ENCODE results near the gene FARSB. TPM values are rescaled to one million over a fixed set of nuclear protein-coding genes. Genes with fewer than 3 reads are reported as not detected.
"Not testable (repeated sequence)": the region's sequence is repeated elsewhere in the genome, so short reads cannot be mapped to it uniquely, and the experiment has no call there.

FARSB gene
- total and polyA plus RNA-seq, 2 experiments from 2014 or later: 10.6 to 26.7 TPM

GRCh38 chr2:222698276-222698675 lies 42.4 kb upstream of the FARSB start:
- Histone ChIP-seq H3K27ac (no peak overlapping the region), H3K36me3 (no peaks in the 10 kb centered on the region), H3K9me3 (ENCODE audit: low read depth) (no peaks in the 10 kb centered on the region), H3K4me1 (ENCODE audit: low read depth) (no peaks in the 10 kb centered on the region), H3K4me3 (no peak overlapping the region), H3K27me3 (no peaks in the 10 kb centered on the region)
- DNase-seq (ENCODE audit: low read depth in 1 of 2, low spot score in 1 of 2): no peak
- TF ChIP-seq CTCF (IDR thresholded peaks at IDR 0.05; ENCODE audit: low read depth, low read length): no peak

GRCh38 chr2:222693837-222694236 lies 37.9 kb upstream of the FARSB start:
- peaks cover 5% of the 10 kb centered on the region for H3K4me1 ChIP-seq (ENCODE audit: low read depth)
- DNase-seq (ENCODE audit: low read depth in 1 of 2, low spot score in 1 of 2): peak in 1 of 2 donors; percentile 26
- H3K9me3 ChIP-seq (ENCODE audit: low read depth): no peaks in the 10 kb centered on the region
- H3K27ac ChIP-seq: no peak overlapping the region
- no peaks in the 10 kb centered on the region for H3K36me3 ChIP-seq
- H3K4me3 ChIP-seq: no peak overlapping the region
- H3K27me3 ChIP-seq: no peaks in the 10 kb centered on the region
- peak; percentile 17 for TF ChIP-seq CTCF (IDR thresholded peaks at IDR 0.05; ENCODE audit: low read depth, low read length)

- not testable (repeated sequence) for DNase-seq (ENCODE audit: low read depth in 1 of 2, low spot score in 1 of 2); H3K27ac ChIP-seq; H3K4me3 ChIP-seq; H3K36me3 ChIP-seq; H3K4me1 ChIP-seq (ENCODE audit: low read depth); H3K9me3 ChIP-seq (ENCODE audit: low read depth); H3K27me3 ChIP-seq
Measured at GRCh38 chr2:222693413-222693812, 37.5 kb upstream of the FARSB start.

- no peaks in the 10 kb centered on the region for H3K36me3 ChIP-seq
- H3K9me3 ChIP-seq (ENCODE audit: low read depth): no peaks in the 10 kb centered on the region
- H3K27me3 ChIP-seq: no peaks in the 10 kb centered on the region
- H3K27ac ChIP-seq: no peak overlapping the region
- DNase-seq (ENCODE audit: low read depth in 1 of 2, low spot score in 1 of 2): peak; percentile 83 to 87
- TF ChIP-seq CTCF (IDR thresholded peaks at IDR 0.05; ENCODE audit: low read depth, low read length): peak; percentile 100
- peaks cover 5% of the 10 kb centered on the region for H3K4me1 ChIP-seq (ENCODE audit: low read depth)
- no peak overlapping the region for H3K4me3 ChIP-seq
Measured at GRCh38 chr2:222690564-222691200, 34.8 kb upstream of the FARSB start.

GRCh38 chr2:222689322-222689721 lies 33.4 kb upstream of the FARSB start:
- Histone ChIP-seq H3K27me3 (no peaks in the 10 kb centered on the region), H3K4me3 (no peak overlapping the region), H3K36me3 (no peaks in the 10 kb centered on the region), H3K27ac (no peak overlapping the region), H3K4me1 (ENCODE audit: low read depth) (peaks cover 5% of the 10 kb centered on the region), H3K9me3 (ENCODE audit: low read depth) (no peaks in the 10 kb centered on the region)
- DNase-seq (ENCODE audit: low read depth in 1 of 2, low spot score in 1 of 2): peak in 1 of 2 donors; percentile 18
- TF ChIP-seq CTCF (IDR thresholded peaks at IDR 0.05; ENCODE audit: low read depth, low read length): no peak

- Histone ChIP-seq H3K4me1 (ENCODE audit: low read depth) (peaks cover 5% of the 10 kb centered on the region), H3K27ac (no peak overlapping the region), H3K9me3 (ENCODE audit: low read depth) (no peaks in the 10 kb centered on the region), H3K36me3 (no peaks in the 10 kb centered on the region), H3K4me3 (no peak overlapping the region), H3K27me3 (no peaks in the 10 kb centered on the region)
- DNase-seq (ENCODE audit: low read depth in 1 of 2, low spot score in 1 of 2): peak in 1 of 2 donors; percentile 45
- no peak for TF ChIP-seq CTCF (IDR thresholded peaks at IDR 0.05; ENCODE audit: low read depth, low read length)
Measured at GRCh38 chr2:222688917-222689316, 33.0 kb upstream of the FARSB start.
